HG02840 (cell line): ENCODE measurements around the gene CCR5.

Experiments
- ATAC-seq: cut with Tn5 transposase; IDR thresholded peaks from one replicate; pipeline ENCODE4 v1.9.1; 2021; ENCODE audit warnings: mild to moderate bottlenecking, moderate library complexity, moderate number of reproducible peaks; ENCODE audit not compliant: unreplicated experiment, low FRiP score

The CCR5 gene

GRCh38 chr3:46405301-46406019 is 34.7 kb downstream of the CCR5 start:
- ATAC-seq: no peak

GRCh38 chr3:46406443-46406787 is 35.7 kb downstream of the CCR5 start:
- no peak for ATAC-seq

GRCh38 chr3:46406788-46407611 is 36.3 kb downstream of the CCR5 start, which contains the start of the genes CCR5AS and CCRL2:
CCR5AS (minus strand) TSS chr3:46407066.
CCRL2 (plus strand) TSS chr3:46407259; CDS start chr3:46408080, 821 bp downstream.
- ATAC-seq: no peak

- no peak for ATAC-seq
Observed at GRCh38 chr3:46407970-46408369, 37.2 kb downstream of the CCR5 start.

- ATAC-seq: no peak
Observed at GRCh38 chr3:46408853-46409252, 38.1 kb downstream of the CCR5 start.

GRCh38 chr3:46409739-46410489 is 39.2 kb downstream of the CCR5 start:
- no peak for ATAC-seq

- ATAC-seq: no peak
Observed at GRCh38 chr3:46410669-46411068, 39.9 kb downstream of the CCR5 start.

- no peak for ATAC-seq
Observed at GRCh38 chr3:46411271-46411670, 40.5 kb downstream of the CCR5 start.

- no peak for ATAC-seq
Observed at GRCh38 chr3:46412786-46413298, 42.1 kb downstream of the CCR5 start.

- no peak for ATAC-seq
Observed at GRCh38 chr3:46413951-46414350, 43.2 kb downstream of the CCR5 start.

GRCh38 chr3:46414739-46415138 is 44.0 kb downstream of the CCR5 start:
- ATAC-seq: no peak

- ATAC-seq: no peak
Observed at GRCh38 chr3:46416125-46416810, 45.5 kb downstream of the CCR5 start.

- no peak for ATAC-seq
Observed at GRCh38 chr3:46416811-46417510, 46.2 kb downstream of the CCR5 start.

- no peak for ATAC-seq
Observed at GRCh38 chr3:46417841-46418611, 47.3 kb downstream of the CCR5 start.

- no peak for ATAC-seq
Observed at GRCh38 chr3:46419816-46420215, 49.1 kb downstream of the CCR5 start.

GRCh38 chr3:46420931-46421330 is 50.2 kb downstream of the CCR5 start:
- ATAC-seq: no peak

- no peak for ATAC-seq
Observed at GRCh38 chr3:46422617-46423016, 51.9 kb downstream of the CCR5 start.

- no peak for ATAC-seq
Observed at GRCh38 chr3:46423588-46423987, 52.8 kb downstream of the CCR5 start.
